ENCODE results near the gene CDC45. TPM values are rescaled to one million over a fixed set of nuclear protein-coding genes. Genes with fewer than 3 reads are reported as not detected.

Gene CDC45
- total RNA-seq, 1 donor from 2014 or later, result 2.2 TPM

DNA sequence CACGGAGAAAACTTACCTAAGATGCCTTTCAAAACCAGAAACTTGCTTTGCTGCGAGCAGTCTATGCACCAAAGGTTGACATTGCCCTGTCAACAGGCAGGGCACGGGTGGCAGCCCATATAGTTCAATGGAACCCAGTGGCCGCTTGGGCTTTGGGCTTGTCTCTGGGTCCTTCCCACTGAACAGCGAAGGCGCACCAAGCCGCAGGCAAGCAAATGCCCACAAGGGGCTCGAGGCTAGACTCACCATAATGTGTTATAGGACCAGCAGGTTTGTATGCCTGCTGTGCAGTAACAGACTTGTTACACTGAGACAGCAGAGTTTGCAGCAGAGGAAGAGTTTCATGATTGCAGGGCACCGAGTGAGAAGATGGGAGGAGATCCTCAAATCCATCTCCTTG, 24.1 kb downstream of the CDC45 start:
- H3K36me3 Mint-ChIP-seq (ENCODE audit: low read depth), result no peaks in the 10 kb centered on the region
- TF ChIP-seq, protein P1, sequence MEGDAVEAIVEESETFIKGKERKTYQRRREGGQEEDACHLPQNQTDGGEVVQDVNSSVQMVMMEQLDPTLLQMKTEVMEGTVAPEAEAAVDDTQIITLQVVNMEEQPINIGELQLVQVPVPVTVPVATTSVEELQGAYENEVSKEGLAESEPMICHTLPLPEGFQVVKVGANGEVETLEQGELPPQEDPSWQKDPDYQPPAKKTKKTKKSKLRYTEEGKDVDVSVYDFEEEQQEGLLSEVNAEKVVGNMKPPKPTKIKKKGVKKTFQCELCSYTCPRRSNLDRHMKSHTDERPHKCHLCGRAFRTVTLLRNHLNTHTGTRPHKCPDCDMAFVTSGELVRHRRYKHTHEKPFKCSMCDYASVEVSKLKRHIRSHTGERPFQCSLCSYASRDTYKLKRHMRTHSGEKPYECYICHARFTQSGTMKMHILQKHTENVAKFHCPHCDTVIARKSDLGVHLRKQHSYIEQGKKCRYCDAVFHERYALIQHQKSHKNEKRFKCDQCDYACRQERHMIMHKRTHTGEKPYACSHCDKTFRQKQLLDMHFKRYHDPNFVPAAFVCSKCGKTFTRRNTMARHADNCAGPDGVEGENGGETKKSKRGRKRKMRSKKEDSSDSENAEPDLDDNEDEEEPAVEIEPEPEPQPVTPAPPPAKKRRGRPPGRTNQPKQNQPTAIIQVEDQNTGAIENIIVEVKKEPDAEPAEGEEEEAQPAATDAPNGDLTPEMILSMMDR (IDR thresholded peaks at IDR 0.05), result no peak
- no peaks in the 10 kb centered on the region for H3K4me1 Mint-ChIP-seq (ENCODE audit: low read depth)
- H3K9me3 Mint-ChIP-seq (ENCODE audit: low read depth), result no peaks in the 10 kb centered on the region
- H3K4me3 Mint-ChIP-seq (ENCODE audit: unreplicated experiment), result no peak overlapping the region
- H3K27me3 Mint-ChIP-seq (ENCODE audit: low read depth), result no peaks in the 10 kb centered on the region
- peak; percentile 46 for DNase-seq (ENCODE audit: low spot score)
- H3K27ac Mint-ChIP-seq (ENCODE audit: unreplicated experiment), result no peak overlapping the region

- peak; percentile 72 for DNase-seq (ENCODE audit: low spot score)
- H3K27me3 Mint-ChIP-seq (ENCODE audit: low read depth), result no peaks in the 10 kb centered on the region
- TF ChIP-seq, protein P1 (IDR thresholded peaks at IDR 0.05), result no peak
- H3K4me3 Mint-ChIP-seq (ENCODE audit: unreplicated experiment), result no peak overlapping the region
- no peak overlapping the region for H3K27ac Mint-ChIP-seq (ENCODE audit: unreplicated experiment)
- no peaks in the 10 kb centered on the region for H3K4me1 Mint-ChIP-seq (ENCODE audit: low read depth)
- H3K9me3 Mint-ChIP-seq (ENCODE audit: low read depth), result no peaks in the 10 kb centered on the region
- no peaks in the 10 kb centered on the region for H3K36me3 Mint-ChIP-seq (ENCODE audit: low read depth)
These were observed 25.4 kb downstream of the CDC45 start for GRCh38 chr22:19504900-19505734.

DNA sequence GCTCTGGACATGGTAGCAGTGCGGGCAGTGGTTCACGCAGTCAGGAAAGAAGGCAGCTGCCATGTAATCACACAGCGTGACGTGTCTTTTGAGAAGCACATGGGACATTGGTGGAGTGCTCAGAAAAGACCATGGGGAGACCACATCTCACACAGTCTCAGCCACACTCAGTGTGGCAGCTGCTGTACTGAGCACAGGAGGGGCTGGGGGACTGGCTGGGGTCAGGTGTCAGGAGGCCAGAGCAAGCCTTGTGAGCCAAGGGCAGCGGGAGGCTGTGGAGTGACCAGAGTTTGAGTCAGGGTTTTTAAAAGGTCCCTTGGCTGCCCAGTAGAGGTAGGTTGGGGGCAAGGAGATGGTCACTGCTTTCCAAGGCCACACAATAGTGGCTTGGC, 26.0 kb downstream of the CDC45 start:
- TF ChIP-seq, protein P1 (IDR thresholded peaks at IDR 0.05), result no peak
- Mint-ChIP-seq H3K27me3 (ENCODE audit: low read depth) (no peaks in the 10 kb centered on the region), H3K4me3 (ENCODE audit: unreplicated experiment) (no peak overlapping the region), H3K36me3 (ENCODE audit: low read depth) (no peaks in the 10 kb centered on the region), H3K4me1 (ENCODE audit: low read depth) (no peaks in the 10 kb centered on the region), H3K27ac (ENCODE audit: unreplicated experiment) (no peak overlapping the region), H3K9me3 (ENCODE audit: low read depth) (no peaks in the 10 kb centered on the region)
- DNase-seq (ENCODE audit: low spot score), result peak; percentile 39

DNA sequence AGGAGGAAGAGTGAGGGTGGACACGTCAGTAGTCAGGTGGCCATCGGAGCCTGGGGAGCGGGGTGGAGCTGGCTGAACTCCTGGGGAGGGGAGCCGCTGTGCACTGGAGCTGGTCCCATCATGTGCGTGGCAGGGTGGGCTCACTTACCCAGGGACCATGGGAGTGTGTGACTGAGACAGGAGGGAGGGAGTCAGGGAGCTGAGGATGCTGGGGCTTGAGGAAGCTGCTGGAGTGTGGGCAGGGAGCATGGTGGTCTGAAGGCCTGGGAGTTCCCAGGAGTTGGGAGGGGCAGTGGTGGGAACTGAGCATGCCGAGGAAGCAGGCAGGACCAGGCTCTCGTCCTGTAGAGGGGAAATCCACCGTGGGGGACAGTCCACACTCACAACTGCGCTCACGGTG, 26.5 kb downstream of the CDC45 start:
- H3K36me3 Mint-ChIP-seq (ENCODE audit: low read depth), result no peaks in the 10 kb centered on the region
- no peaks in the 10 kb centered on the region for H3K4me1 Mint-ChIP-seq (ENCODE audit: low read depth)
- no peaks in the 10 kb centered on the region for H3K9me3 Mint-ChIP-seq (ENCODE audit: low read depth)
- TF ChIP-seq, protein P1 (IDR thresholded peaks at IDR 0.05), result no peak
- no peak overlapping the region for H3K27ac Mint-ChIP-seq (ENCODE audit: unreplicated experiment)
- H3K27me3 Mint-ChIP-seq (ENCODE audit: low read depth), result no peaks in the 10 kb centered on the region
- H3K4me3 Mint-ChIP-seq (ENCODE audit: unreplicated experiment), result no peak overlapping the region
- peak; percentile 84 for DNase-seq (ENCODE audit: low spot score)

DNA sequence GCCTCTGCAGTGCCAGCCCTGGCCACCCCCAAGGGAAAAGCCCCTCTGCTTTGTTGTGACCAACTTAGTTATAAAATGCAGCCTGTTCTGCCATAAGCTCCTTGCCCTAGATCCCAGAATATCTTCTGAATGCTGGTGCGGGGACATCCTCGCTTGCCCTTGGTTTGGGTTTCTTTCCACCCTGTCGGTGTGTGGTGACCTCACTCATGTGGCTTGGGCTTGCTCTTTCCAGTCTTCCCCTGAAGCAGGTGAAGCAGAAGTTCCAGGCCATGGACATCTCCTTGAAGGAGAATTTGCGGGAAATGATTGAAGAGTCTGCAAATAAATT, 27.8 kb downstream of the CDC45 start:
- Mint-ChIP-seq H3K27ac (ENCODE audit: unreplicated experiment) (no peak overlapping the region), H3K9me3 (ENCODE audit: low read depth) (no peaks in the 10 kb centered on the region), H3K4me3 (ENCODE audit: unreplicated experiment) (no peak overlapping the region), H3K27me3 (ENCODE audit: low read depth) (no peaks in the 10 kb centered on the region), H3K4me1 (ENCODE audit: low read depth) (no peaks in the 10 kb centered on the region), H3K36me3 (ENCODE audit: low read depth) (no peaks in the 10 kb centered on the region)
- TF ChIP-seq, protein P1 (IDR thresholded peaks at IDR 0.05), result no peak
- no peak for DNase-seq (ENCODE audit: low spot score)

Measured in chondrocyte (in vitro differentiated cells).